Prostate gland (tissue), 2 donors: ENCODE data around the gene TMEM135.

Experiments used
- CTCF ChIP-seq, 4 experiments: fragments of 200-600 bp in 2 of 4; fragments of 450-650 bp in 2 of 4; sonication (generic) in 2 of 4; IDR thresholded peaks; 1 replicate in 3 of 4; 2 replicates in 1 of 4; pipeline ENCODE4 v1.5.1; 2016 to 2019; ENCODE audit warnings: antibody characterized with exemption in 4 of 4, mild to moderate bottlenecking in 2 of 4, moderate library complexity in 2 of 4
- POLR2A ChIP-seq: fragments of 450-650 bp; IDR thresholded peaks from one replicate; pipeline ENCODE4 v1.6.1; 2016; ENCODE audit warnings: antibody characterized with exemption, mild to moderate bottlenecking

GRCh38 chr11:87232320-87232719 is 194.6 kb downstream of the TMEM135 start:
- no peak for TF ChIP-seq CTCF (IDR thresholded peaks at IDR 0.05)
- no peak for TF ChIP-seq POLR2A
